GM13977 (cell line): Measurements from ENCODE around the gene NOS1AP.

Source experiments
- DNase-seq: peaks from one replicate; pipeline ENCODE4 v3.0.0; 2012; ENCODE audit warnings: low spot score
- in situ Hi-C: fragments of 300-500 bp; cut with MboI; formaldehyde crosslinking; loops from one replicate; pipeline ENCODE4 v1.12.0; 2022; ENCODE audit warnings: low sequenced_read_pairs, low pct_unique_long_range_greater_than_20kb, mixed read lengths, inconsistent platforms; ENCODE audit not compliant: unreplicated experiment
- TF ChIP-seq, protein P1 (sequence below): IDR thresholded peaks from 2 replicates; pipeline ENCODE4 v1.5.1; 2012; ENCODE audit warnings: mild to moderate bottlenecking, control low read depth; ENCODE audit not compliant: insufficient read depth; ENCODE audit errors: extremely low read depth, missing control alignments

Gene NOS1AP

GRCh38 chr1:162222014-162222413, 152.5 kb downstream of the NOS1AP start:
- in situ Hi-C loops: no loop called here
- TF ChIP-seq, protein P1, sequence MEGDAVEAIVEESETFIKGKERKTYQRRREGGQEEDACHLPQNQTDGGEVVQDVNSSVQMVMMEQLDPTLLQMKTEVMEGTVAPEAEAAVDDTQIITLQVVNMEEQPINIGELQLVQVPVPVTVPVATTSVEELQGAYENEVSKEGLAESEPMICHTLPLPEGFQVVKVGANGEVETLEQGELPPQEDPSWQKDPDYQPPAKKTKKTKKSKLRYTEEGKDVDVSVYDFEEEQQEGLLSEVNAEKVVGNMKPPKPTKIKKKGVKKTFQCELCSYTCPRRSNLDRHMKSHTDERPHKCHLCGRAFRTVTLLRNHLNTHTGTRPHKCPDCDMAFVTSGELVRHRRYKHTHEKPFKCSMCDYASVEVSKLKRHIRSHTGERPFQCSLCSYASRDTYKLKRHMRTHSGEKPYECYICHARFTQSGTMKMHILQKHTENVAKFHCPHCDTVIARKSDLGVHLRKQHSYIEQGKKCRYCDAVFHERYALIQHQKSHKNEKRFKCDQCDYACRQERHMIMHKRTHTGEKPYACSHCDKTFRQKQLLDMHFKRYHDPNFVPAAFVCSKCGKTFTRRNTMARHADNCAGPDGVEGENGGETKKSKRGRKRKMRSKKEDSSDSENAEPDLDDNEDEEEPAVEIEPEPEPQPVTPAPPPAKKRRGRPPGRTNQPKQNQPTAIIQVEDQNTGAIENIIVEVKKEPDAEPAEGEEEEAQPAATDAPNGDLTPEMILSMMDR: no peak
- no peak for DNase-seq

DNA sequence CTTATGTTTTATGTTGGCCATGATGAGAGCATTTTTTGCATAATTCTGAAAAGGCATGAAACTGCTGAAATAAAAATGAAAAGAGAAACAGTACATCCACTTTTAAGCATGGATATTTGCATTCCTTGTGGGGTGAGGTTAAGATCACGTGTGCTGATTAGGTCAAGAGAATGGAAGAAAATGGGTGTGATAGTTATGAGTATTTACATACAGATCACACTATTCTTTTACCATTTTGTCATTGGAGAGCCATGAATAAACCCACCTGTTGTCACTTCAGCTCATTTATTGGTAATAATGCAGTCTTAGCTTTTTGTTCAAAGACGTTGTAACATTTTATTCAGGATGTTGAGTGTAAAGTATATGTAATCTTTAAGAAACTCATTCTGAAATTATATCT, 153.2 kb downstream of the NOS1AP start:
- TF ChIP-seq, protein P1: no peak
- in situ Hi-C loops: no loop called here
- no peak for DNase-seq

- TF ChIP-seq, protein P1: no peak
- in situ Hi-C loops: no loop called here
- no peak for DNase-seq
Observed at GRCh38 chr1:162223488-162223887, 154.0 kb downstream of the NOS1AP start.

DNA sequence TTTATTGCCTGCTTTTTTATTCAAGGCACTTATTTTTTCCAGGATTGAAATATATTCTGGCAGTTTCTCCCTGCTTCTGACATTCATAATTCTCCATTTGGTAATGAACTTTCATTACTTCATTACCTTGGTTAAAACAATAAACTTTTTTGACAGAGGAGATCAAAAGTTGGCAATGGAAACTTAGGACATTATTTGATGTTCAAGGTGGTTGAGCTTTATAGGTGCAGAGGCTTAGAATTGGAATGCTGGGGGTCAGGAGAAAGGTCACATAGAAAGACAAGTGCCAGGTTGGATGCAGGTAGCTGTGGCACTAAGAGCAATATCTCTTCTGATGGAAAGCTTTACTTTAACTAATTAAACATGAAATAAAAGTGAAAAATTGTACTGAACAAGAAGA, 154.8 kb downstream of the NOS1AP start:
- no peak for DNase-seq
- TF ChIP-seq, protein P1: no peak
- in situ Hi-C loops: no loop called here

DNA sequence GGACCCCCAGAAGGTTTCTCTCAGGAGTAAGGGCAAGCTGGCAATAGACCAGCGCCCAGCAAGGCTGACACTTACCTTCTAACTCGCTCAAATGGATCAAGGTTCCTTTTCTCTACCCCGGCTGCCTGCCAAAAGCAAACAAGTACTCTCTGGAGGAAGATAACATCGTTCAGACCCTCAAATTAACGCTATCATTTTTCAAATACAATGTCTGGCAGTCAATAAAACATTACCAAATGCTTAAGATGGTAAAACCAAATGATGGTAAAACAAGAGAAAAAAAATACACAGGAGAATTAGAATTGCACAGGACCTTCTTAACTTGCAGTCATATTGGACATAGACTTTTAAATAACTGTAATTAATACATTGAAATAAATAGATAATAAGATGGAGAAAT, 159.1 kb downstream of the NOS1AP start:
- TF ChIP-seq, protein P1: no peak
- in situ Hi-C loops: no loop called here

GRCh38 chr1:162229549-162229948, 160.1 kb downstream of the NOS1AP start:
- in situ Hi-C loops: no loop called here
- no peak for DNase-seq
- TF ChIP-seq, protein P1: no peak

More for the DNA sequence above, 159.1 kb downstream of the NOS1AP start:
- DNase-seq: no peak

DNA sequence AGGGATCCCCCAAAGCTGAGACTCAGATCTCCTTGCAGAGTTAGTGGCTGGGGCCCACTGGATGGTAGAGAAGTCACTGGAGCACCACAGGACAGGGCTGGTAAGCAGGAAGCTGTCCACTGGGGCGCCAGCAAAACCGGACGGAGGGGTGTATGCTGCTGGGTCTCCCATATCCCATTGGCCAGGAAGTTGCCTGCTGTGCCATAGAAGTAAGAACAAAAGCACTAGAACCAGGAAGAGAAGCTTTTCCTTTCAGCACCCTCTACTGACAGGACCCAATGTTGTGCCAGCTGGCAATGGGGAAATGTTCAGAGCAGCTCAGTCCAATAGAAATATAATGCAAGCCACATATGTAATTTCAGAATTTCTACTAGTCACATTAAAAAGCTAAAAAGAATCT, 160.6 kb downstream of the NOS1AP start:
- no peak for DNase-seq
- in situ Hi-C loops: no loop called here
- TF ChIP-seq, protein P1: peak; percentile 14
